ENCODE data around the gene CD46.

- TF ChIP-seq EP300 (IDR thresholded peaks at IDR 0.05), result no peak
- TF ChIP-seq POLR2A (IDR thresholded peaks at IDR 0.05), result no peak
- no peak for TF ChIP-seq CTCF (IDR thresholded peaks at IDR 0.05)
Measured at GRCh38 chr1:207789386-207789785, 37.5 kb downstream of the CD46 start.

Measured in ovary (tissue), 3 donors.